AG09309 (cell line): ENCODE measurements around the gene C16orf95.

Source experiments
- DNase-seq: peaks from one replicate; pipeline ENCODE4 v3.0.0-alpha.2; 2010; ENCODE audit warnings: low read depth
- H3K4me3 ChIP-seq: 2 replicates; pipeline ENCODE4 v1.5.1; 2011; ENCODE audit warnings: mild to moderate bottlenecking, low read depth, low read length, moderate library complexity; ENCODE audit not compliant: control insufficient read depth
- TF ChIP-seq, protein P1 (sequence below): IDR thresholded peaks from 2 replicates; pipeline ENCODE4 v1.5.1; 2011; ENCODE audit warnings: mild to moderate bottlenecking, low read depth, low read length, inconsistent platforms; ENCODE audit not compliant: insufficient read depth, control insufficient read depth; ENCODE audit errors: missing control alignments

Gene C16orf95

DNA sequence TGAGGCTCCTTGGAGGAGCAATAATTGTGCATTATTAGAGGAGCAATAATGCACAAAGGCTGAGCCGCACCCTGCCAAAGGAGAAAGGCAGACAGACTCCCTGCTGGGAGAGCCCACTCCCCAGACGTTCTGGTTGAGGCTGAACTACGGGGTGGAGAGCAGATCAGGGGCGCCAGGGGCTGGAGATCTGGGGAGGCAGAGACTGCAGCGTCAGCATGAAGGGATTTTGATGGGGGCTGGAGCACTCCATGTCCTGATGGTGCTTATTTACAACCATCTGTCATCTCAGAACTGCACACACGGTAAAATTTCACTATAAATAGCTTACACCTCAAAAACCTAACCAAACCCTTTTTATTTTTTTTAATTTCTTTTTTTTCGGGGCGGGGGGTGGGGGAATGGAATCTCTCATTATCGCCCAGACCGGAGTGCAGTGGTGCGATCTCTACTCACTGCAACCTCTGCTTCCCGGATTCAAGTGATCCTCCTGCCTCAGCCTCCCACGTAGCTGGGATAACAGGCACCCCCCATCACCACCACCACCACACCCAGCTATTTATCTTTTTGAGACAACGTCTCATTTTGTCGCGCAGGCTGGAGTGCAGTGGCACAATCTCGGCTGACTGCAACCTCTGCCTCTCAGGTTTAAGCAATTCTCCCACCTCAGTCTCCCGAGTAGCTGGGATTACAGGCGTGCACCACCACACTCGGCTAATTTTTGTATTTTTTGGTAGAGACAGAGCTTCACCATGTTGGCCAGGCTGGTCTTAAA is 4.3 kb upstream of the C16orf95 start:
- TF ChIP-seq, protein P1, sequence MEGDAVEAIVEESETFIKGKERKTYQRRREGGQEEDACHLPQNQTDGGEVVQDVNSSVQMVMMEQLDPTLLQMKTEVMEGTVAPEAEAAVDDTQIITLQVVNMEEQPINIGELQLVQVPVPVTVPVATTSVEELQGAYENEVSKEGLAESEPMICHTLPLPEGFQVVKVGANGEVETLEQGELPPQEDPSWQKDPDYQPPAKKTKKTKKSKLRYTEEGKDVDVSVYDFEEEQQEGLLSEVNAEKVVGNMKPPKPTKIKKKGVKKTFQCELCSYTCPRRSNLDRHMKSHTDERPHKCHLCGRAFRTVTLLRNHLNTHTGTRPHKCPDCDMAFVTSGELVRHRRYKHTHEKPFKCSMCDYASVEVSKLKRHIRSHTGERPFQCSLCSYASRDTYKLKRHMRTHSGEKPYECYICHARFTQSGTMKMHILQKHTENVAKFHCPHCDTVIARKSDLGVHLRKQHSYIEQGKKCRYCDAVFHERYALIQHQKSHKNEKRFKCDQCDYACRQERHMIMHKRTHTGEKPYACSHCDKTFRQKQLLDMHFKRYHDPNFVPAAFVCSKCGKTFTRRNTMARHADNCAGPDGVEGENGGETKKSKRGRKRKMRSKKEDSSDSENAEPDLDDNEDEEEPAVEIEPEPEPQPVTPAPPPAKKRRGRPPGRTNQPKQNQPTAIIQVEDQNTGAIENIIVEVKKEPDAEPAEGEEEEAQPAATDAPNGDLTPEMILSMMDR: no peak
- no peak for DNase-seq
- H3K4me3 ChIP-seq: no peak overlapping the region

DNA sequence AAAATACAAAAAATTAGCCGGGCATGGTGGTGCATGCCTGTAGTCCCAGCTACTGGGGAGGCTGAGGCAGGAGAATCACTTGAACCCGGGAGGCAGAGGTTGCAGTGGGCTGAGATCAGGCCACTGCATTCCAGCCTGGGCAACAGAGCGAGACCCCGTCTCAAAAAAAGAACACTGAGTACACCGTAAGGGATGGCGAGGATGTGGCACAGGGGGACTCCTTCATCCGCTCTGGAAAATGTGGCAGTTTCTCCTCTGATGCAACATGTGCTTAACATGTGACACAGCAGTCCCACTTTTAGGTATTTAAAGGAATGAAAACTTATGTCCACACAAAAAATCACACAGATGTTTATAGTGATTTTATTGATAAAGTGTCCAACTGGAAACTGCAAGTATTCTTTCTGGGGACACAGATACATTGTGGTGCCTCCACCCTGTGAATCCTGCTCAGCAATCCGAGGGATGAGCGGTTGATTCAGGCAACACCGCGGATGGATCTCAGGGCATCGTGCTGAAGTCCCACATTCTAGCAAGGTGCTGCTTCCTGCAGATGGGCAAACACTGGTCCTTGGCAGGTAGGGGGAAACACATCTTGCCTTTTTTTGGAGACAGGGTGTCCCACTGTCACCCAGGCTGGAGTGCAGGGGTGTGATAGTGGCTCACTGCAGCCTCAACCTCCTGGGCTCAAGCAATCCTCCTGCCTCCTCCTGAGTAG is 3.5 kb upstream of the C16orf95 start:
- TF ChIP-seq, protein P1: no peak
- no peak overlapping the region for H3K4me3 ChIP-seq
- no peak for DNase-seq

DNA sequence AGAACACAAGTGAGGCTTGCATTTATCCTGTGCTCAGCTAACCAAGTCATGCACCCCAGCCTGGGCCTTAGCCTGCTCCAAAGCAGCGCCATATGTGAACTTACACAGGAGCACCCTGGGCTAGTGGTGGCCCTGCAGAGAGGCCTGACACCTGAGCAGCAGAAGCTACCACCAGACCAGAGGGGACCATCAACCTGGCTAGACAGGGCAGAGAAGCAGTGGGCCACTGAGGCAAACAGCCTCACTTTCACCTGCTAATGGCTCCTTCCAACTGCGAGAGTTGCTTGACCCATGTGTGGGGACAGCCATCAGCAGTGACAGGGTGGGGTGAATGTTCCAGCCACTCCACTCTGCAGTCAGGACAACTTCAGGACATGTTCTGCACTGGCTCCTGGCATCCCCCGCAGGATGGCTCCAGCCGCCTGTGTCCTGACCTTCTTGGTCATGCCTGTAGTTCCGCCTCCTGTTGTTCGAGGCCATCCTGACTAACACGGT is 2.9 kb upstream of the C16orf95 start:
- TF ChIP-seq, protein P1: no peak
- no peak for DNase-seq
- H3K4me3 ChIP-seq: no peak overlapping the region

DNA sequence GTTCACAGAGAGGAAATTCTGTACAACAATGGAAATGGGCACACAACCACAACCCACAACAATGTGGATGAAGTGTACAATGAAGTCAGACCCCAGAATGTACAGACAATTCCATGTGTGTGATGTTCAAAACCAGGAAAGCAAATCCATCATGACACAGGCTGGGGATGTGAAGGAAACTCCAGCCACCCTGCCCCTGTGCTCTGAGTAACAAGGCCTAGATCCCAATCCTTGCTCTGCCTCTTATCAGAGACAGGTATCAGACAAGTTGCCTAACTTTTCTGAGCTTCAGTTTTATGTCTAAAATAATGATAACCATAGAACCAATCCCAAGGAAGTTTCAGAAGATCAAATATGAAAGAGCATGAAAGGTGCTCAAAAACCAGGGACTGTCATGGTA is 1.8 kb upstream of the C16orf95 start:
- no peak overlapping the region for H3K4me3 ChIP-seq
- TF ChIP-seq, protein P1: no peak
- DNase-seq: no peak

DNA sequence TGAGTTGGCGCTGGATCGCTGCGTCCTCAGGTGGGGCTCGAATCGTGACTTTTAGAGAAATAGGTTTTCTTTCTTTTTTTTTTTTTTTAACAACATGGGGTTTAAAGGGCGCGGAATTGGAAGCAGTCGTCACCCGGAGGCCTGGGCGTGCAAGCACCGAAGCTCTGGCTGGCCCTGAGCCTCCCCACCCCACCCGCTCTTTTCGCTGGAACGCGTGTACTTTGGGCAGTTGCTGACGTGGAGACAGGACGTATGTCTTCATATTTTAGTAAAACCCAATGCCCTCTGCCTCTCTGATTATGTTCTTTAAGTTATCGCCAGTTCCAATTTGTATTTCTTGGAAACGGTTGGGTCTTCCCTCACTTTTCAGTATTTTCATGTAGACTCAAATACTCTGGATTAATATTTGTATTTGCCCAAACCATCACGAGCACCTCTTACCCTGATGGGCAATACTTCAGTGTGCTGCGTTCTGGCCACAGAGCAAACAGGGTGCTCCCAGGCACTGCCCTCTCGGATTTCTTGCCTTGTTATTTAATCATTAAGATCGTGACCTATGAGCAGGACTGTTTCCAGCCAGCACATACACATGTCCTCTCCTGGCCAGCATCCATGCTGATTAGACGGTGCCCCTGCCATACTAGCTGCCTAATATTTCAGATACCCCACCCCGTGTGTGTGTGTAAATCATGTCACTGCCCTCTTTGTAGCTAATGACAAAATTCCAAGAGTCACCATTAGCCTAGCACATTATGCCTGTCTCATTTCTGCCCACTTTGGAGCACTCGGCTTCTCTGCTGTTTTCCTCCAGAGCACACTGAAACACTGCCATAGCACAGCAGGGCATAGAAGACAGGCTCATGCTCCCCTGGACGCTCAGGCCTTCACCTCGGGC is 805 bp upstream of the C16orf95 start:
- no peak for DNase-seq
- TF ChIP-seq, protein P1: no peak

DNA sequence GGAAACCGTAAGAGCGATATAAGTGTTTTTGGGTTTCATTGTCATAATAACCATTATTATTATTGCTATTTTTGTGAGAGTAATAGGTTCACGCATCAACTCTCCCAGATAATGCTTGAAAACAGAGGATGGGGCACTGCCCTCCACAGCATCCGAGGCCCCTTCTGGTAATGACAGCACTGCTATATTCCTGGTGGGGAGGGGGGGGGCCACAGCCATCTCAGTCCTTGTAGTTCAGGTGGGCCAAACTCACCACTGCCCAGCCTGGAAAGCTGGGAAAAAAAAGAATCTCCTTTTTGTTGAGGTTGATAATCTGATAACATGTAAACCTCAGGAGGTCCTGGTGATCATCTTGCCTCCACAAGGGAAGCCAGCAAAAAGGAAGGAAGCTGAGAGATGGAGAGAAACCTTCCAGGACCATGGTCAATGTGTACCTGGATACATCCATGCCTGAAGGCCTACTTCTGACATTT is 706 bp downstream of the C16orf95 start:
- no peak for DNase-seq
- TF ChIP-seq, protein P1: no peak
- peak overlapping the region; percentile 89 for H3K4me3 ChIP-seq

More for the DNA sequence above, 805 bp upstream of the C16orf95 start:
- peak overlapping the region; percentile 89 for H3K4me3 ChIP-seq
